ENCODE data around the gene ZFP69. TPM values are rescaled to one million over a fixed set of nuclear protein-coding genes. Genes with fewer than 3 reads are reported as not detected.

Gene ZFP69
- total RNA-seq, 1 experiment from 2014 or later, result 4.8 TPM

DNA sequence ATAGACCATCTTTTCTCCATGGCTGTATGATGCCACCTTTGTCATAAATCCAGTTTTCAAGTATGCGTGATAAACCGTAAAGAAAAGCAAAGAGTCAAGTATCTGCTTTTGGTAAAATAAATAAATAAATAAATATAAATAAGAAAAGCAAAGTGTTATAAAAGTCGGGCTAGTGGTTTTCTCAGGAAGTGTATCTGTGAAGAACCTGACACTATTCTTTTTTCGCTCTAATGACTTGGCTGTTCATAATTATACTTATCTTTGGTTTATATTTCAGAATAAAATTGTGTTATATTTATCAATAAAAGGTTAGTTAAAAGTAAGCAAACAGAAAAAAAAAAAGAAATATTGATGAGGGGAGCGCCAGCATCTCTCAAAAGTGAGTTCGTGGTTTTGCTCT is 30.9 kb downstream of the ZFP69 start:
- Histone ChIP-seq H3K36me3 (ENCODE audit: low read depth) (peaks cover 18% of the 10 kb centered on the region), H3K9me2 (ENCODE audit: insufficient read depth) (no peaks in the 10 kb centered on the region), H3K9me3 (ENCODE audit: insufficient read depth, low read depth) (peaks cover 46% of the 10 kb centered on the region), H3K4me2 (peak overlapping the region; percentile 85), H3K4me1 (replicated peaks; ENCODE audit: insufficient read depth) (peaks cover 15% of the 10 kb centered on the region), H3K79me2 (ENCODE audit: low read depth) (peaks cover 11% of the 10 kb centered on the region; the same call in 1 of the 2 replicates), H2AFZ (peak overlapping the region; percentile 100), H3F3A (ENCODE audit: insufficient read depth, low read depth) (no peaks in the 10 kb centered on the region), H4K20me1 (ENCODE audit: insufficient read depth) (no peaks in the 10 kb centered on the region), H3K4me3 (peak overlapping the region; percentile 72), H3K27ac (peak overlapping the region; percentile 44), H3K27me3 (ENCODE audit: insufficient read depth, low read depth) (no peaks in the 10 kb centered on the region)
- intact Hi-C loops (cut with micrococcal nuclease; ENCODE audit: unreplicated experiment), result loop anchor here (1.0 kb wide), 1 partner anchor 23 kb away; the partner anchor contains the start of gene ZNF684
- DNase-seq, result no peak
- POLR2A ChIA-PET (ENCODE audit: unreplicated experiment), result interaction anchor here (0.6 kb wide), 3 partner anchors 85 to 469 kb away, joined by 3 to 5 read pairs (median 4); no protein-coding TSS in a partner anchor
- CTCF ChIA-PET, result interaction anchor here (0.7 kb wide), 1 partner anchor 30 kb away, joined by 4 read pairs; the partner anchor contains the start of gene ZFP69
- no TSS peak for BruUV-seq (replicated peaks)
- no peak for TF ChIP-seq EZH2 (IDR thresholded peaks at IDR 0.05; ENCODE audit: low read depth)
- TF ChIP-seq, protein P1, sequence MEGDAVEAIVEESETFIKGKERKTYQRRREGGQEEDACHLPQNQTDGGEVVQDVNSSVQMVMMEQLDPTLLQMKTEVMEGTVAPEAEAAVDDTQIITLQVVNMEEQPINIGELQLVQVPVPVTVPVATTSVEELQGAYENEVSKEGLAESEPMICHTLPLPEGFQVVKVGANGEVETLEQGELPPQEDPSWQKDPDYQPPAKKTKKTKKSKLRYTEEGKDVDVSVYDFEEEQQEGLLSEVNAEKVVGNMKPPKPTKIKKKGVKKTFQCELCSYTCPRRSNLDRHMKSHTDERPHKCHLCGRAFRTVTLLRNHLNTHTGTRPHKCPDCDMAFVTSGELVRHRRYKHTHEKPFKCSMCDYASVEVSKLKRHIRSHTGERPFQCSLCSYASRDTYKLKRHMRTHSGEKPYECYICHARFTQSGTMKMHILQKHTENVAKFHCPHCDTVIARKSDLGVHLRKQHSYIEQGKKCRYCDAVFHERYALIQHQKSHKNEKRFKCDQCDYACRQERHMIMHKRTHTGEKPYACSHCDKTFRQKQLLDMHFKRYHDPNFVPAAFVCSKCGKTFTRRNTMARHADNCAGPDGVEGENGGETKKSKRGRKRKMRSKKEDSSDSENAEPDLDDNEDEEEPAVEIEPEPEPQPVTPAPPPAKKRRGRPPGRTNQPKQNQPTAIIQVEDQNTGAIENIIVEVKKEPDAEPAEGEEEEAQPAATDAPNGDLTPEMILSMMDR (conservative IDR thresholded peaks at IDR 0.05), result no peak

- Histone ChIP-seq H3K9me3 (ENCODE audit: insufficient read depth, low read depth) (peaks cover 46% of the 10 kb centered on the region), H3K79me2 (ENCODE audit: low read depth) (peaks cover 11% of the 10 kb centered on the region; the same call in 1 of the 2 replicates), H3F3A (ENCODE audit: insufficient read depth, low read depth) (no peaks in the 10 kb centered on the region), H4K20me1 (ENCODE audit: insufficient read depth) (no peaks in the 10 kb centered on the region), H2AFZ (peak within 1 kb of the TSS; percentile 100), H3K4me3 (peak within 1 kb of the TSS; percentile 72), H3K9me2 (ENCODE audit: insufficient read depth) (no peaks in the 10 kb centered on the region), H3K4me1 (replicated peaks; ENCODE audit: insufficient read depth) (peaks cover 15% of the 10 kb centered on the region), H3K4me2 (peak within 1 kb of the TSS; percentile 85), H3K27ac (peak within 1 kb of the TSS; percentile 44), H3K27me3 (ENCODE audit: insufficient read depth, low read depth) (no peaks in the 10 kb centered on the region), H3K36me3 (ENCODE audit: low read depth) (peaks cover 24% of the 10 kb centered on the region)
- DNase-seq, result peak; percentile 68 to 87
- CTCF ChIA-PET, result interaction anchor here (0.6 to 0.8 kb wide), 4 partner anchors 23 to 1451 kb away, joined by 3 to 4 read pairs (median 4); partner anchors contain the start of genes ZFP69 and ZNF684
- BruUV-seq (replicated peaks), result TSS peak; percentile 85
- intact Hi-C loops (cut with micrococcal nuclease; ENCODE audit: unreplicated experiment), result loop anchor here (1.0 kb wide), 1 partner anchor 23 kb away; the partner anchor contains the start of gene ZNF684
- TF ChIP-seq, protein P1 (conservative IDR thresholded peaks at IDR 0.05), result no peak
- TF ChIP-seq EZH2 (IDR thresholded peaks at IDR 0.05; ENCODE audit: low read depth), result no peak
- POLR2A ChIA-PET (ENCODE audit: unreplicated experiment), result interaction anchor here (0.5 to 0.7 kb wide), 5 partner anchors 85 to 679 kb away, joined by 3 to 5 read pairs (median 3); no protein-coding TSS in a partner anchor
These were observed 31.6 kb downstream of the ZFP69 start, which contains the start of gene EXO5 for GRCh38 chr1:40508375-40509341. Gene EXO5 (plus strand): TSS chr1:40508767. CDS start chr1:40514545, 5,778 bp downstream.

DNA sequence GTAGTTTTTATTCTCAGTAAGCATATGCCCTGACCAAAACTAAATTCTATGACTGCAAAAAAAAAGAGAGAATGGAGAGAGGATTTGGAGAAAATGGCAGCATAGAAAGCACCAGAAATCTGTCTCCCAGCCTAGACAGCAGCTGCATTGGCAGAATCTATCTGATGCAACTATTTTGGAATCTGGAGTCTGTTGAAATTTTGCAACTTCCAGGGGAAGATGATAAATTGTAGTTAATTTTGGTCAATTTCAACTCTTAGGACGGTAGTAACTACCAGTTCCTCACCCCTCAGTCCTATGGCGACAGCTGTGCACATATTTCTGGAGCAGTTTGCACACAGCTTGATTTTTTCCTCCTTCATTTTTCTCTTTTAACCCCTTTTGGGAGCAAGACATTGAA is 42.4 kb downstream of the ZFP69 start:
- no peak overlapping the region for H3K4me3 ChIP-seq
- H4K20me1 ChIP-seq (ENCODE audit: insufficient read depth), result no peaks in the 10 kb centered on the region
- H2AFZ ChIP-seq, result no peak overlapping the region
- no peak for DNase-seq
- H3K4me2 ChIP-seq, result no peak overlapping the region
- no peaks in the 10 kb centered on the region for H3K27me3 ChIP-seq (ENCODE audit: insufficient read depth, low read depth)
- H3K9me3 ChIP-seq (ENCODE audit: insufficient read depth, low read depth), result peaks cover 40% of the 10 kb centered on the region
- H3K27ac ChIP-seq, result no peak overlapping the region
- H3F3A ChIP-seq (ENCODE audit: insufficient read depth, low read depth), result no peaks in the 10 kb centered on the region
- BruUV-seq (replicated peaks), result no TSS peak
- CTCF ChIA-PET, result no interaction called here
- no peak for TF ChIP-seq EZH2 (IDR thresholded peaks at IDR 0.05; ENCODE audit: low read depth)
- TF ChIP-seq, protein P1 (conservative IDR thresholded peaks at IDR 0.05), result no peak
- H3K4me1 ChIP-seq (replicated peaks; ENCODE audit: insufficient read depth), result no peaks in the 10 kb centered on the region
- no peaks in the 10 kb centered on the region for H3K9me2 ChIP-seq (ENCODE audit: insufficient read depth)
- POLR2A ChIA-PET (ENCODE audit: unreplicated experiment), result no interaction called here
- peaks cover 9% of the 10 kb centered on the region; the same call in 1 of the 2 replicates for H3K36me3 ChIP-seq (ENCODE audit: low read depth)
- intact Hi-C loops (cut with micrococcal nuclease; ENCODE audit: unreplicated experiment), result no loop called here
- no peaks in the 10 kb centered on the region for H3K79me2 ChIP-seq (ENCODE audit: low read depth)

All from PC-9 (cell line).